Activated CD4-positive, CD25-positive, alpha-beta regulatory T cell treated with anti-CD3 and anti-CD28 coated beads, Interleukin-2, amount 50 U/mL, for 72 hours (primary cell): ENCODE results near the gene CNTROB.

Source experiments
- DNase-seq: peaks from one replicate; pipeline ENCODE4 v3.0.0; 2021

Gene CNTROB

GRCh38 chr17:7987112-7987893 lies 55.3 kb downstream of the CNTROB start:
- DNase-seq, result no peak

GRCh38 chr17:7988750-7989178 lies 56.8 kb downstream of the CNTROB start:
- DNase-seq, result no peak

GRCh38 chr17:7989781-7990655 lies 58.0 kb downstream of the CNTROB start:
- DNase-seq, result peak; percentile 99

- no peak for DNase-seq
These were observed 60.5 kb downstream of the CNTROB start for GRCh38 chr17:7992516-7992915.

GRCh38 chr17:7992924-7993323 lies 60.9 kb downstream of the CNTROB start:
- DNase-seq, result no peak

GRCh38 chr17:7993972-7994589 lies 62.1 kb downstream of the CNTROB start:
- DNase-seq, result no peak

- DNase-seq, result no peak
These were observed 63.7 kb downstream of the CNTROB start for GRCh38 chr17:7995724-7996123.

- DNase-seq, result no peak
These were observed 65.2 kb downstream of the CNTROB start for GRCh38 chr17:7997186-7997585.
